Astrocyte (in vitro differentiated cells and primary cell): Measurements from ENCODE around the gene C17orf100. TPM values are rescaled to one million over a fixed set of nuclear protein-coding genes. Genes with fewer than 3 reads are reported as not detected.

Source experiments
- DNase-seq: peaks from one replicate; pipeline ENCODE4 v3.0.0-alpha.2; 2010; ENCODE audit warnings: low read depth
- FAIRE-seq: peaks from 2 replicates; lab custom pipeline; 2011; peaks lifted over from hg19 to GRCh38; lab: Jason Lieb, UNC
- H2AFZ ChIP-seq: 2 replicates; pipeline ENCODE4 v1.6.0; 2012; ENCODE audit warnings: low read depth, low read length, inconsistent platforms
- H3K27ac ChIP-seq: 2 replicates; pipeline ENCODE4 v1.5.1; 2011; ENCODE audit warnings: low read depth, low read length, inconsistent platforms
- H3K27me3 ChIP-seq: 2 replicates; pipeline ENCODE4 v1.6.0; 2011; ENCODE audit warnings: low read length, inconsistent platforms; ENCODE audit not compliant: insufficient read depth
- H3K36me3 ChIP-seq: 2 replicates; pipeline ENCODE4 v1.5.1; 2011; ENCODE audit warnings: low read length, inconsistent platforms; ENCODE audit not compliant: insufficient read depth
- H3K4me1 ChIP-seq: 2 replicates; pipeline ENCODE4 v1.5.1; 2011; ENCODE audit warnings: low read length, inconsistent platforms; ENCODE audit not compliant: insufficient read depth
- H3K4me2 ChIP-seq: 2 replicates; pipeline ENCODE4 v1.6.0; 2012; ENCODE audit warnings: low read length, inconsistent platforms
- H3K4me3 ChIP-seq: 2 replicates; pipeline ENCODE4 v1.5.1; 2011; ENCODE audit warnings: low read depth, mild to moderate bottlenecking, low read length, inconsistent platforms; ENCODE audit not compliant: insufficient read depth
- H3K79me2 ChIP-seq: 2 replicates; pipeline ENCODE4 v1.6.0; 2012; ENCODE audit warnings: mild to moderate bottlenecking, low read length, inconsistent platforms; ENCODE audit not compliant: insufficient read depth
- H3K9ac ChIP-seq: 2 replicates; pipeline ENCODE4 v1.6.0; 2012; ENCODE audit warnings: mild to moderate bottlenecking, low read length, inconsistent platforms
- H3K9me3 ChIP-seq: 2 replicates; pipeline ENCODE4 v1.5.1; 2012; ENCODE audit warnings: low read depth, mild to moderate bottlenecking, low read length, inconsistent platforms; ENCODE audit not compliant: insufficient read depth
- H4K20me1 ChIP-seq: 2 replicates; pipeline ENCODE4 v1.6.0; 2012; ENCODE audit warnings: low read length, inconsistent platforms; ENCODE audit not compliant: insufficient read depth
- H3K27ac Mint-ChIP-seq: one replicate; pipeline ENCODE4 v1.8.0; 2021; ENCODE audit warnings: mild to moderate bottlenecking, mixed read lengths; ENCODE audit not compliant: unreplicated experiment
- H3K27me3 Mint-ChIP-seq: one replicate; pipeline ENCODE4 v1.8.0; 2021; ENCODE audit warnings: low read depth, mixed read lengths; ENCODE audit not compliant: unreplicated experiment
- H3K36me3 Mint-ChIP-seq: one replicate; pipeline ENCODE4 v1.8.0; 2021; ENCODE audit warnings: low read depth, mixed read lengths; ENCODE audit not compliant: unreplicated experiment
- H3K4me1 Mint-ChIP-seq: one replicate; pipeline ENCODE4 v1.8.0; 2021; ENCODE audit warnings: low read depth, mixed read lengths; ENCODE audit not compliant: unreplicated experiment
- H3K4me3 Mint-ChIP-seq: one replicate; pipeline ENCODE4 v1.8.0; 2021; ENCODE audit warnings: mild to moderate bottlenecking, moderate library complexity, mixed read lengths; ENCODE audit not compliant: unreplicated experiment
- H3K9me3 Mint-ChIP-seq: one replicate; pipeline ENCODE4 v1.8.0; 2021; ENCODE audit warnings: mild to moderate bottlenecking, mixed read lengths; ENCODE audit not compliant: unreplicated experiment
- CTCF ChIP-seq: IDR thresholded peaks from 2 replicates; pipeline ENCODE4 v1.5.1; 2011; ENCODE audit warnings: low read depth, mild to moderate bottlenecking, inconsistent platforms, low read length, moderate library complexity; ENCODE audit not compliant: insufficient read depth
- EZH2 ChIP-seq: IDR thresholded peaks from 2 replicates; pipeline ENCODE4 v1.6.1; 2012; ENCODE audit warnings: mild to moderate bottlenecking, low read length, inconsistent platforms; ENCODE audit not compliant: insufficient read depth
- total RNA-seq: library from RNA; stranded (reverse); gene quantifications from 2 replicates; pipeline ENCODE4 v1.2.1, GENCODE V29; 2021

The C17orf100 gene
- total RNA-seq, 1 donor from 2014 or later = 3.1 TPM

- Histone ChIP-seq H2AFZ (no peak overlapping the region), H3K27me3 (peaks cover 17% of the 10 kb centered on the region), H3K4me1 (no peaks in the 10 kb centered on the region), H3K27ac (no peak overlapping the region), H3K4me3 (no peak overlapping the region), H3K4me2 (no peak overlapping the region), H3K9me3 (no peaks in the 10 kb centered on the region), H3K79me2 (no peaks in the 10 kb centered on the region), H4K20me1 (no peaks in the 10 kb centered on the region), H3K9ac (no peak overlapping the region), H3K36me3 (no peaks in the 10 kb centered on the region)
- no peak overlapping the region for H3K27ac Mint-ChIP-seq
- H3K36me3 Mint-ChIP-seq = peaks cover 2% of the 10 kb centered on the region
- DNase-seq = no peak
- H3K4me1 Mint-ChIP-seq = peaks cover under 1% of the 10 kb centered on the region
- peaks cover 34% of the 10 kb centered on the region for H3K27me3 Mint-ChIP-seq
- TF ChIP-seq EZH2 (no peak), CTCF (no peak)
- H3K9me3 Mint-ChIP-seq = no peaks in the 10 kb centered on the region
- H3K4me3 Mint-ChIP-seq = no peak overlapping the region
- FAIRE-seq = no peak
These were observed 19.0 kb downstream of the C17orf100 start for GRCh38 chr17:6670571-6670970.

- Mint-ChIP-seq H3K36me3 (peaks cover 2% of the 10 kb centered on the region), H3K4me3 (no peak overlapping the region), H3K27me3 (peaks cover 39% of the 10 kb centered on the region), H3K9me3 (no peaks in the 10 kb centered on the region), H3K27ac (no peak overlapping the region), H3K4me1 (peaks cover 5% of the 10 kb centered on the region)
- Histone ChIP-seq H3K4me3 (no peak overlapping the region), H2AFZ (no peak overlapping the region), H3K27me3 (peaks cover 17% of the 10 kb centered on the region), H3K9ac (no peak overlapping the region), H4K20me1 (no peaks in the 10 kb centered on the region), H3K4me1 (no peaks in the 10 kb centered on the region), H3K9me3 (no peaks in the 10 kb centered on the region), H3K4me2 (no peak overlapping the region), H3K27ac (no peak overlapping the region), H3K36me3 (no peaks in the 10 kb centered on the region), H3K79me2 (no peaks in the 10 kb centered on the region)
- DNase-seq (no peak), FAIRE-seq (no peak)
- TF ChIP-seq EZH2 (no peak), CTCF (no peak)
These were observed 19.4 kb downstream of the C17orf100 start for GRCh38 chr17:6670999-6671398.

- Histone ChIP-seq H3K9me3 (no peaks in the 10 kb centered on the region), H3K36me3 (no peaks in the 10 kb centered on the region), H3K4me2 (no peak overlapping the region), H3K4me1 (no peaks in the 10 kb centered on the region), H3K79me2 (no peaks in the 10 kb centered on the region), H3K27me3 (peaks cover 18% of the 10 kb centered on the region), H3K9ac (no peak overlapping the region), H3K27ac (no peak overlapping the region), H3K4me3 (no peak overlapping the region), H4K20me1 (no peaks in the 10 kb centered on the region), H2AFZ (no peak overlapping the region)
- no peak for FAIRE-seq
- Mint-ChIP-seq H3K36me3 (peaks cover 2% of the 10 kb centered on the region), H3K9me3 (no peaks in the 10 kb centered on the region), H3K27me3 (peaks cover 43% of the 10 kb centered on the region), H3K27ac (no peak overlapping the region), H3K4me3 (no peak overlapping the region), H3K4me1 (peaks cover 9% of the 10 kb centered on the region)
- TF ChIP-seq CTCF (no peak), EZH2 (no peak)
- DNase-seq = no peak
These were observed 19.9 kb downstream of the C17orf100 start for GRCh38 chr17:6671431-6671830.
